GM20000 (cell line): ENCODE measurements around the gene ENKUR.

Experiments
- DNase-seq: peaks from one replicate; pipeline ENCODE4 v3.0.0; 2012; ENCODE audit warnings: low spot score
- TF ChIP-seq, protein P1 (sequence below): IDR thresholded peaks from 2 replicates; pipeline ENCODE4 v1.5.1; 2012; ENCODE audit warnings: mild to moderate bottlenecking, control low read depth; ENCODE audit errors: extremely low read depth, missing control alignments

The ENKUR gene

DNA sequence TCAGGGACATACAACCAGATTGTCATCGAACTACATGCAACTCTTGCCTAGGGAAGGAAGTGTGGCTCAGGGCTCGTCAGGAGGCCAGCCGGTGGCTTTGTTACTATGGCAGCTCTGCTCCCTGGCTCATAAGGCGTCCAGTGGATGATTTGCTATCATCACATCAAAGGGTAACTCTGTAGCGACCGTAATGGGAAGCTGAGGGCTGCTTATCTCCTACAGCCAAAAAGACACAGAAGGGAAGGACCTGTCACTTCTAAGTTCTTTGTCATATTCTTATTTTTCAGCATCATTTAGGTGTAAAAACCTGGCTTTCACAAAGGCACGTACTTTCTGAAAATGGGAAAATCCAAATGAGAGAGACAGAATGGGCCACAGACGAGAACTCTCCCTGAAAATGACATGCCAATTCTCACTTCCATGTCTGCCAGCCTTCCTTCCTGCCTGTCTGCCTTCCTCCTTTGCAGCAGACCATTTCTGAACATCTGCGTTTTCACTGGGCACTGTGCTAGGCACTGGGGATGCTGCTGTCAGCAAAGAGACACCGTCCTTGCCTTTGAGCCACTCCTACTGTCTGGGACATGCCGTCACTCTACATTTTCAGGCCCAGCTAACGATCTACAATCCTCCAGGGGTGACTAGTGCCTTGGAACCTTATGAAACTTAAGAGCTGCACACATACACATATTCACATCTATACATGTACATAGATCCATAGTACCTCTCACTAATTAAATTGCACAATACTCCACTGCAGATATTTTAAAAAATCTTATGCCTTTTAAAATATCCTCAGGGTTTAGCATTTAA lies 26.9 kb downstream of the ENKUR start:
- no peak for DNase-seq
- TF ChIP-seq, protein P1, sequence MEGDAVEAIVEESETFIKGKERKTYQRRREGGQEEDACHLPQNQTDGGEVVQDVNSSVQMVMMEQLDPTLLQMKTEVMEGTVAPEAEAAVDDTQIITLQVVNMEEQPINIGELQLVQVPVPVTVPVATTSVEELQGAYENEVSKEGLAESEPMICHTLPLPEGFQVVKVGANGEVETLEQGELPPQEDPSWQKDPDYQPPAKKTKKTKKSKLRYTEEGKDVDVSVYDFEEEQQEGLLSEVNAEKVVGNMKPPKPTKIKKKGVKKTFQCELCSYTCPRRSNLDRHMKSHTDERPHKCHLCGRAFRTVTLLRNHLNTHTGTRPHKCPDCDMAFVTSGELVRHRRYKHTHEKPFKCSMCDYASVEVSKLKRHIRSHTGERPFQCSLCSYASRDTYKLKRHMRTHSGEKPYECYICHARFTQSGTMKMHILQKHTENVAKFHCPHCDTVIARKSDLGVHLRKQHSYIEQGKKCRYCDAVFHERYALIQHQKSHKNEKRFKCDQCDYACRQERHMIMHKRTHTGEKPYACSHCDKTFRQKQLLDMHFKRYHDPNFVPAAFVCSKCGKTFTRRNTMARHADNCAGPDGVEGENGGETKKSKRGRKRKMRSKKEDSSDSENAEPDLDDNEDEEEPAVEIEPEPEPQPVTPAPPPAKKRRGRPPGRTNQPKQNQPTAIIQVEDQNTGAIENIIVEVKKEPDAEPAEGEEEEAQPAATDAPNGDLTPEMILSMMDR, result no peak

- no peak for DNase-seq
These were observed 31.1 kb downstream of the ENKUR start for GRCh38 chr10:24984906-24985305.

GRCh38 chr10:24983946-24984345 lies 32.0 kb downstream of the ENKUR start:
- TF ChIP-seq, protein P1, result no peak
- DNase-seq, result no peak

More at GRCh38 chr10:24984906-24985305, 31.1 kb downstream of the ENKUR start:
- TF ChIP-seq, protein P1, result no peak

GRCh38 chr10:24983130-24983529 lies 32.8 kb downstream of the ENKUR start:
- DNase-seq, result no peak
- TF ChIP-seq, protein P1, result no peak

GRCh38 chr10:24982319-24983112 lies 33.4 kb downstream of the ENKUR start:
- TF ChIP-seq, protein P1, result no peak
- DNase-seq, result peak; percentile 7

- no peak for DNase-seq
- TF ChIP-seq, protein P1, result no peak
These were observed 34.7 kb downstream of the ENKUR start for GRCh38 chr10:24981161-24981710.

DNA sequence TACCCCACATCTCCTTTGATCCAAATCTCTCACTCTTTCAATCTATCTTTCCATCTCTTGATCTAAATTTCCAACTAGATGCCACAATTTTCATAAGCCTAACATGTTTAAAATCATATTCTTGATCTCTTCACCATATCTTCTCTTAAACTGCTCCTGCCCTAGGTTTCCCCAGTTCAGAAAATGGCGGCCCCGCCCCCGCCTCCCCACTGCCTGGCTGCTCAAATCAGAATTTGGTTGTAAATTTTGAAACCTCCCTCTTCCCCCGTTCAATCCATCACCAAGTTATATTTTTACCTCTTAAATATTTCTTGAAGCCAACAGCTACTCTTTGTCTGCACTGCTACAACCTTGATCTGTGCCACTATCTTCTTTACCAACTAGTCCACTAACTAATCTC lies 36.3 kb downstream of the ENKUR start:
- DNase-seq, result no peak

More for the DNA sequence above, 36.3 kb downstream of the ENKUR start:
- TF ChIP-seq, protein P1, result no peak
